AG04450 (cell line): ENCODE results near the gene TIMP2. TPM values are rescaled to one million over a fixed set of nuclear protein-coding genes. Genes with fewer than 3 reads are reported as not detected.

ENCODE experiments used
- CTCF ChIA-PET: fragments of 300-600, 350-600 bp; formaldehyde crosslinking; extraction: SDS; loops from one replicate; lab custom pipeline; 2022; ENCODE audit warnings: antibody characterized with exemption, inconsistent platforms; lab: Charles Lee
- POLR2A ChIA-PET: fragments of 350-600 bp; formaldehyde crosslinking; extraction: SDS; loops from one replicate; lab custom pipeline; 2021; ENCODE audit warnings: antibody characterized with exemption, inconsistent platforms; lab: Yijun Ruan, JAX
- DNase-seq: peaks from one replicate; pipeline ENCODE4 v3.0.0-alpha.2; 2011; ENCODE audit warnings: low read depth, low spot score
- H3K27ac ChIP-seq: one replicate; pipeline ENCODE4 v1.5.1; 2012; ENCODE audit warnings: low read depth, low read length, control low read depth
- H3K27me3 ChIP-seq: one replicate; pipeline ENCODE4 v1.6.0; 2012; ENCODE audit warnings: low read length; ENCODE audit not compliant: control insufficient read depth, insufficient read depth
- H3K4me3 ChIP-seq: 2 replicates; pipeline ENCODE4 v1.5.1; 2011; ENCODE audit warnings: mild to moderate bottlenecking, low read depth, low read length, control low read depth
- H3K9me3 ChIP-seq: 2 replicates; pipeline ENCODE4 v1.5.1; 2012; ENCODE audit warnings: low read length; ENCODE audit not compliant: control insufficient read depth, insufficient read depth
- CTCF ChIP-seq: IDR thresholded peaks from 2 replicates; pipeline ENCODE4 v1.5.1; 2011; ENCODE audit warnings: low read depth, low read length, control low read depth, inconsistent platforms
- polyA plus RNA-seq: library from polyadenylated mRNA; depleted of rRNA; stranded (reverse); fragments of >200 nt; gene quantifications from 2 replicates; pipeline ENCODE4 v1.2.3, GENCODE V29; 2011; rRNA removed

The TIMP2 gene
- polyA plus RNA-seq, 1 experiment, result 356 TPM

GRCh38 chr17:78805301-78805700 is 119.9 kb downstream of the TIMP2 start:
- H3K4me3 ChIP-seq, result no peak overlapping the region
- DNase-seq, result no peak
- TF ChIP-seq CTCF, result no peak
- no peaks in the 10 kb centered on the region; the same call in 1 of the 2 replicates for H3K9me3 ChIP-seq
- no peak overlapping the region for H3K27ac ChIP-seq
- CTCF ChIA-PET, result no interaction called here
- POLR2A ChIA-PET, result interaction anchor here (0.6 kb wide), 1 partner anchor 87 kb away, joined by 3 read pairs; no protein-coding TSS in a partner anchor
- H3K27me3 ChIP-seq, result no peaks in the 10 kb centered on the region

- Histone ChIP-seq H3K27ac (no peak overlapping the region), H3K9me3 (no peaks in the 10 kb centered on the region; the same call in 1 of the 2 replicates), H3K4me3 (no peak overlapping the region), H3K27me3 (no peaks in the 10 kb centered on the region)
- no peak for DNase-seq
- CTCF ChIA-PET, result no interaction called here
- POLR2A ChIA-PET, result interaction anchor here (0.6 to 0.7 kb wide), 2 partner anchors 86 to 433 kb away, joined by 3 to 7 read pairs; no protein-coding TSS in a partner anchor
- no peak for TF ChIP-seq CTCF
These were observed 120.4 kb downstream of the TIMP2 start for GRCh38 chr17:78804777-78805176.

- Histone ChIP-seq H3K9me3 (no peaks in the 10 kb centered on the region; the same call in 1 of the 2 replicates), H3K27ac (no peak overlapping the region), H3K4me3 (no peak overlapping the region), H3K27me3 (no peaks in the 10 kb centered on the region)
- ChIA-PET POLR2A (interaction anchor here (0.6 kb wide), 1 partner anchor 8 kb away, joined by 5 read pairs; no protein-coding TSS in a partner anchor), CTCF (no interaction called here)
- DNase-seq, result no peak
- no peak for TF ChIP-seq CTCF
These were observed 121.9 kb downstream of the TIMP2 start for GRCh38 chr17:78803186-78803845.

Other genes with a start within 250 kb of the TIMP2 start
- 12.5 and 13.7 TPM in 2 replicates for gene CYTH1, start 143.1 kb downstream of the TIMP2 start, polyA plus RNA-seq
- 18.3 and 19.2 TPM in 2 replicates for gene USP36, start 84.6 kb downstream of the TIMP2 start, polyA plus RNA-seq
- 0.11 and 0.19 TPM in 2 replicates for gene CEP295NL, start 22.2 kb downstream of the TIMP2 start, polyA plus RNA-seq
- 126 and 171 TPM in 2 replicates for gene LGALS3BP, start 54.5 kb upstream of the TIMP2 start, polyA plus RNA-seq
- gene CANT1, start 84.4 kb upstream of the TIMP2 start, polyA plus RNA-seq, result 61.6 and 65.5 TPM in 2 replicates
- 15.4 and 23.4 TPM in 2 replicates for gene C1QTNF1, start 98.8 kb upstream of the TIMP2 start, polyA plus RNA-seq
- 5.9 and 6.0 TPM in 2 replicates for gene ENGASE, start 149.4 kb upstream of the TIMP2 start, polyA plus RNA-seq